ENCODE data around the gene RAB6A. TPM values are rescaled to one million over a fixed set of nuclear protein-coding genes. Genes with fewer than 3 reads are reported as not detected.
A peak's percentile ranks its signal among the peaks of the same experiment; 100 is the strongest.

The RAB6A gene
- total RNA-seq, 3 donors from 2014 or later (not counting 1 experiment from before 2014, with no cell fraction given) = 72.2 to 107 (median 97.7) TPM

GRCh38 chr11:73647459-73648100, 113.3 kb downstream of the RAB6A start:
- peak overlapping the region in 1 of 2 donors; percentile 70 for H3K27ac Mint-ChIP-seq
- DNase-seq (peak; percentile 76 to 96), ATAC-seq (peak; percentile 98 to 100 (median 100))
- no peaks in the 10 kb centered on the region for H3K9me3 ChIP-seq (ENCODE audit: control insufficient read depth, insufficient read depth, low read length)
- peaks cover 0 to 10% of the 10 kb centered on the region in 2 donors for H3K27me3 Mint-ChIP-seq (ENCODE audit: low read depth in 2 of 2)
- no peaks in the 10 kb centered on the region for H3K9me3 Mint-ChIP-seq
- H3K4me3 Mint-ChIP-seq = peak overlapping the region; percentile 37
- peak overlapping the region; percentile 21 for H3K27ac ChIP-seq (ENCODE audit: low read length)
- intact Hi-C loops (cut with micrococcal nuclease) = no loop called here
- peak overlapping the region; percentile 19 for H3K4me3 ChIP-seq (ENCODE audit: low read length)
- H3K4me1 ChIP-seq (ENCODE audit: control insufficient read depth, insufficient read depth, low read length) = peaks cover 13% of the 10 kb centered on the region
- TF ChIP-seq CTCF (IDR thresholded peaks at IDR 0.05) = no peak
- H3K27me3 ChIP-seq (ENCODE audit: control insufficient read depth, insufficient read depth, low read length) = no peaks in the 10 kb centered on the region
- H3K36me3 Mint-ChIP-seq = no peaks in the 10 kb centered on the region
- peaks cover 4 to 10% of the 10 kb centered on the region in 2 donors for H3K4me1 Mint-ChIP-seq
- H3K36me3 ChIP-seq (ENCODE audit: control insufficient read depth, insufficient read depth, low read length) = no peaks in the 10 kb centered on the region
- 18% methylated on average over 23 of the region's 23 CpGs for WGBS (ENCODE audit: insufficient coverage)

GRCh38 chr11:73645972-73646631, 114.8 kb downstream of the RAB6A start, which contains the start of gene PLEKHB1:
TSS of gene PLEKHB1 (plus strand) at chr11:73646581. CDS start at chr11:73646609, 28 bp downstream.
- no peaks in the 10 kb centered on the region for H3K27me3 ChIP-seq (ENCODE audit: control insufficient read depth, insufficient read depth, low read length)
- ATAC-seq (no peak), DNase-seq (no peak)
- Mint-ChIP-seq H3K4me1 (peaks cover 4 to 10% of the 10 kb centered on the region in 2 donors), H3K36me3 (no peaks in the 10 kb centered on the region), H3K27ac (peak within 1 kb of the TSS in 1 of 2 donors; percentile 70), H3K27me3 (ENCODE audit: low read depth in 2 of 2) (peaks cover 0 to 10% of the 10 kb centered on the region in 2 donors), H3K4me3 (peak within 1 kb of the TSS; percentile 37), H3K9me3 (no peaks in the 10 kb centered on the region)
- intact Hi-C loops (cut with micrococcal nuclease) = no loop called here
- no peaks in the 10 kb centered on the region for H3K36me3 ChIP-seq (ENCODE audit: control insufficient read depth, insufficient read depth, low read length)
- H3K4me1 ChIP-seq (ENCODE audit: control insufficient read depth, insufficient read depth, low read length) = peaks cover 13% of the 10 kb centered on the region
- H3K9me3 ChIP-seq (ENCODE audit: control insufficient read depth, insufficient read depth, low read length) = no peaks in the 10 kb centered on the region
- TF ChIP-seq CTCF (IDR thresholded peaks at IDR 0.05) = no peak
- 85% methylated on average over 25 of the region's 26 CpGs for WGBS (ENCODE audit: insufficient coverage)
- H3K4me3 ChIP-seq (ENCODE audit: low read length) = no peak within 1 kb of the TSS
- H3K27ac ChIP-seq (ENCODE audit: low read length) = no peak within 1 kb of the TSS

GRCh38 chr11:73645121-73645969, 115.5 kb downstream of the RAB6A start:
- H3K4me3 Mint-ChIP-seq = no peak overlapping the region
- peaks cover 13% of the 10 kb centered on the region for H3K4me1 ChIP-seq (ENCODE audit: control insufficient read depth, insufficient read depth, low read length)
- no peak overlapping the region for H3K4me3 ChIP-seq (ENCODE audit: low read length)
- H3K9me3 ChIP-seq (ENCODE audit: control insufficient read depth, insufficient read depth, low read length) = no peaks in the 10 kb centered on the region
- intact Hi-C loops (cut with micrococcal nuclease) = no loop called here
- WGBS (ENCODE audit: insufficient coverage) = 40% methylated on average over 16 of the region's 16 CpGs
- DNase-seq = no peak
- H3K27me3 ChIP-seq (ENCODE audit: control insufficient read depth, insufficient read depth, low read length) = no peaks in the 10 kb centered on the region
- H3K27ac Mint-ChIP-seq = no peak overlapping the region
- H3K9me3 Mint-ChIP-seq = no peaks in the 10 kb centered on the region
- no peaks in the 10 kb centered on the region for H3K36me3 Mint-ChIP-seq
- peaks cover 4 to 10% of the 10 kb centered on the region in 2 donors for H3K4me1 Mint-ChIP-seq
- H3K27ac ChIP-seq (ENCODE audit: low read length) = no peak overlapping the region
- H3K36me3 ChIP-seq (ENCODE audit: control insufficient read depth, insufficient read depth, low read length) = no peaks in the 10 kb centered on the region
- no peak for ATAC-seq
- peaks cover 1 to 10% of the 10 kb centered on the region in 2 donors for H3K27me3 Mint-ChIP-seq (ENCODE audit: low read depth in 2 of 2)
- no peak for TF ChIP-seq CTCF (IDR thresholded peaks at IDR 0.05)

Data from natural killer cell (primary cell).